Measurements from ENCODE around the gene IVNS1ABP.

GRCh38 chr1:185295091-185295490 is 22.0 kb downstream of the IVNS1ABP start:
- TF ChIP-seq E2F5 (CRISPR knock-in tag; conservative IDR thresholded peaks at IDR 0.05) (no peak), SP1 (IDR thresholded peaks at IDR 0.05) (no peak), SP1 (CRISPR knock-in tag; IDR thresholded peaks at IDR 0.05) (no peak), ZNF800 (CRISPR knock-in tag; IDR thresholded peaks at IDR 0.05) (no peak), FOXK1 (CRISPR knock-in tag; IDR thresholded peaks at IDR 0.05; ENCODE audit: borderline replicate concordance, low read depth) (no peak), JUND (CRISPR knock-in tag; IDR thresholded peaks at IDR 0.05) (no peak), YY1 (IDR thresholded peaks at IDR 0.05; ENCODE audit: insufficient read depth, insufficient replicate concordance, low read depth, low read length) (no peak), REST (IDR thresholded peaks at IDR 0.05; ENCODE audit: borderline replicate concordance in 1 of 2, low read depth in 1 of 2, low read length in 2 of 2) (no peak), KDM5A (IDR thresholded peaks at IDR 0.05; ENCODE audit: borderline replicate concordance, low read length) (no peak), ZC3H13 (CRISPR knock-in tag; IDR thresholded peaks at IDR 0.05) (no peak), FOXM1 (CRISPR knock-in tag; IDR thresholded peaks at IDR 0.05) (no peak), ZKSCAN5 (CRISPR knock-in tag; IDR thresholded peaks at IDR 0.05) (no peak), MNT (IDR thresholded peaks at IDR 0.05) (no peak), SNAPC5 (CRISPR knock-in tag; IDR thresholded peaks at IDR 0.05; ENCODE audit: borderline replicate concordance) (no peak), ZBTB21 (CRISPR knock-in tag; IDR thresholded peaks at IDR 0.05) (no peak)

All from HepG2 (cell line).